GM23338 (cell line): ENCODE results near the gene NAALADL2. TPM values are rescaled to one million over a fixed set of nuclear protein-coding genes. Genes with fewer than 3 reads are reported as not detected.
A peak's percentile ranks its signal among the peaks of the same experiment; 100 is the strongest.

ENCODE experiments used
- ATAC-seq: fragments of 200-7000 bp; cut with Tn5 transposase; 3 replicates; pipeline ENCODE4 v1.9.1; 2020
- DNase-seq: peaks from one replicate; pipeline ENCODE4 v3.0.0-alpha.2; 2015; ENCODE audit warnings: low spot score
- H2AFZ ChIP-seq: fragments of 200-600 bp; sonication (generic); 2 replicates; pipeline ENCODE4 v1.8.0; 2016; ENCODE audit warnings: antibody characterized with exemption, mild to moderate bottlenecking, moderate library complexity
- H3F3A ChIP-seq: fragments of 200-600 bp; sonication (generic); replicated peaks from 2 replicates; pipeline ENCODE4 v1.8.0; 2017; ENCODE audit warnings: antibody characterized with exemption, mixed run types, low read depth
- H3K27ac ChIP-seq: fragments of 200-600 bp; sonication (generic); 2 replicates; pipeline ENCODE4 v1.6.1; 2016; ENCODE audit warnings: low read depth
- H3K27me3 ChIP-seq: fragments of 200-600 bp; sonication (generic); 2 replicates; pipeline ENCODE4 v1.8.0; 2016; ENCODE audit warnings: mild to moderate bottlenecking, mixed run types, moderate library complexity; ENCODE audit not compliant: insufficient read depth
- H3K36me3 ChIP-seq: fragments of 200-600 bp; sonication (generic); 2 replicates; pipeline ENCODE4 v1.8.0; 2016; ENCODE audit warnings: mild to moderate bottlenecking; ENCODE audit not compliant: insufficient read depth
- H3K4me1 ChIP-seq: fragments of 200-600 bp; sonication (generic); 2 replicates; pipeline ENCODE4 v1.8.0; 2016; ENCODE audit warnings: mild to moderate bottlenecking, moderate library complexity; ENCODE audit not compliant: insufficient read depth
- H3K4me2 ChIP-seq: fragments of 200-600 bp; sonication (generic); 2 replicates; pipeline ENCODE4 v1.7.1; 2017; ENCODE audit warnings: mixed run types
- H3K4me3 ChIP-seq: fragments of 200-600 bp; sonication (generic); 2 replicates; pipeline ENCODE4 v1.6.1; 2016; ENCODE audit warnings: mixed run types
- H3K79me2 ChIP-seq: fragments of 200-600 bp; sonication (generic); replicated peaks from 2 replicates; pipeline ENCODE4 v1.8.0; 2017; ENCODE audit warnings: mild to moderate bottlenecking; ENCODE audit not compliant: insufficient read depth
- H3K9me2 ChIP-seq: fragments of 200-600 bp; sonication (generic); 2 replicates; pipeline ENCODE4 v1.8.0; 2017; ENCODE audit not compliant: insufficient read depth
- H4K20me1 ChIP-seq: fragments of 200-600 bp; sonication (generic); replicated peaks from 2 replicates; pipeline ENCODE4 v1.8.0; 2017; ENCODE audit warnings: mild to moderate bottlenecking; ENCODE audit not compliant: insufficient read depth
- H3K27ac Mint-ChIP-seq: 2 replicates; pipeline ENCODE4 v1.8.0; 2020; ENCODE audit warnings: inconsistent platforms, mild to moderate bottlenecking, moderate library complexity, mixed read lengths
- H3K27me3 Mint-ChIP-seq: 3 replicates; pipeline ENCODE4 v1.8.0; 2022; ENCODE audit warnings: low read depth, mild to moderate bottlenecking, moderate library complexity, mixed read lengths, inconsistent platforms; ENCODE audit not compliant: insufficient read depth, poor library complexity
- H3K36me3 Mint-ChIP-seq: 3 replicates; pipeline ENCODE4 v1.8.0; 2021; ENCODE audit warnings: low read depth, mild to moderate bottlenecking, inconsistent platforms, moderate library complexity, mixed read lengths
- H3K4me1 Mint-ChIP-seq: 3 replicates; pipeline ENCODE4 v1.8.0; 2020; ENCODE audit warnings: mild to moderate bottlenecking, inconsistent platforms, mixed read lengths
- H3K4me3 Mint-ChIP-seq: 3 replicates; pipeline ENCODE4 v1.8.0; 2021; ENCODE audit warnings: moderate library complexity, mild to moderate bottlenecking, inconsistent platforms, mixed read lengths
- H3K9me3 Mint-ChIP-seq: 3 replicates; pipeline ENCODE4 v1.8.0; 2020; ENCODE audit warnings: moderate library complexity, mild to moderate bottlenecking, inconsistent platforms, mixed read lengths
- ETS1 ChIP-seq: IDR thresholded peaks from 2 replicates; pipeline ENCODE4 v1.6.1; 2016; ENCODE audit warnings: antibody characterized with exemption
- EZH2 ChIP-seq: fragments of 200-600 bp; sonication (generic); IDR thresholded peaks from one replicate; pipeline ENCODE4 v1.8.0; 2017; ENCODE audit warnings: antibody characterized with exemption, mild to moderate bottlenecking, low read depth; ENCODE audit not compliant: unreplicated experiment
- EZH2phosphoT487 ChIP-seq: fragments of 200-600 bp; sonication (generic); IDR thresholded peaks from one replicate; pipeline ENCODE4 v1.8.1; 2018; ENCODE audit warnings: antibody characterized with exemption; ENCODE audit not compliant: unreplicated experiment
- NANOG ChIP-seq: IDR thresholded peaks from 2 replicates; pipeline ENCODE4 v1.6.1; 2016; ENCODE audit warnings: antibody characterized with exemption, borderline replicate concordance
- REST ChIP-seq: IDR thresholded peaks from one replicate; pipeline ENCODE4 v1.6.1; 2018; ENCODE audit warnings: antibody characterized with exemption; ENCODE audit not compliant: unreplicated experiment
- ZNF462 ChIP-seq: fragments of 250-450 bp; sonication (Bioruptor Pico); IDR thresholded peaks from 2 replicates; pipeline ENCODE4 v1.5.0; 2020; ENCODE audit warnings: mild to moderate bottlenecking, moderate library complexity
- polyA plus RNA-seq: library from polyadenylated mRNA; unstranded; fragments of >200 nt; fragmentation: Nextera tagmentation; extraction: Ambion mirVana; gene quantifications from 2 replicates; pipeline ENCODE4 v1.2.1, GENCODE V29; 2016
- total RNA-seq: library from RNA; depleted of rRNA; stranded (reverse); fragments of >200 nt; shearing (Covaris generic); gene quantifications from 2 replicates; pipeline ENCODE4 v1.2.3, GENCODE V29; 2014

NAALADL2 gene
- total and polyA plus RNA-seq, 2 experiments from 2014 or later: 1.6 to 2.6 TPM

GRCh38 chr3:175176556-175176955 lies 317.4 kb downstream of the NAALADL2 start:
- no peak overlapping the region for H3K4me2 ChIP-seq
- H3K4me3 ChIP-seq: no peak overlapping the region
- no peaks in the 10 kb centered on the region for H3K79me2 ChIP-seq
- Mint-ChIP-seq H3K36me3 (no peaks in the 10 kb centered on the region), H3K27me3 (no peaks in the 10 kb centered on the region), H3K27ac (peak overlapping the region; percentile 14; the same call in 1 of the 2 replicates), H3K4me1 (peaks cover 8% of the 10 kb centered on the region; the same call in 2 of the 3 replicates), H3K4me3 (no peak overlapping the region), H3K9me3 (no peaks in the 10 kb centered on the region)
- no peaks in the 10 kb centered on the region for H4K20me1 ChIP-seq
- DNase-seq: peak; percentile 12
- no peaks in the 10 kb centered on the region for H3K27me3 ChIP-seq
- H3K27ac ChIP-seq: no peak overlapping the region
- H2AFZ ChIP-seq: no peak overlapping the region
- no peaks in the 10 kb centered on the region for H3K4me1 ChIP-seq
- ATAC-seq: no peak
- no peaks in the 10 kb centered on the region for H3K9me2 ChIP-seq
- H3K36me3 ChIP-seq: no peaks in the 10 kb centered on the region
- no peaks in the 10 kb centered on the region for H3F3A ChIP-seq
- TF ChIP-seq NANOG (no peak), ZNF462 (CRISPR knock-in tag) (no peak), REST (no peak), ETS1 (no peak), EZH2phosphoT487 (no peak), EZH2 (no peak)
